IPS-20b (cell line): ENCODE measurements around the gene RMND1.
"Not testable (repeated sequence)": the region's sequence is repeated elsewhere in the genome, so short reads cannot be mapped to it uniquely, and the experiment has no call there.

Experiments
- H3K27ac ChIP-seq: one replicate; pipeline ENCODE4 v1.5.1; 2013; ENCODE audit warnings: low read length
- H3K27me3 ChIP-seq: 2 replicates; pipeline ENCODE4 v1.6.1; 2013; ENCODE audit warnings: mild to moderate bottlenecking, low read length, inconsistent platforms; ENCODE audit not compliant: insufficient read depth
- H3K36me3 ChIP-seq: 2 replicates; pipeline ENCODE4 v1.6.1; 2013; ENCODE audit warnings: low read depth, mild to moderate bottlenecking, inconsistent platforms, low read length, moderate library complexity; ENCODE audit not compliant: insufficient read depth
- H3K4me1 ChIP-seq: 2 replicates; pipeline ENCODE4 v1.6.1; 2013; ENCODE audit warnings: mild to moderate bottlenecking, control low read depth, inconsistent platforms, low read length, moderate library complexity; ENCODE audit not compliant: insufficient read depth
- H3K4me3 ChIP-seq: 2 replicates; pipeline ENCODE4 v1.5.1; 2013; ENCODE audit warnings: mild to moderate bottlenecking, low read length, inconsistent platforms
- H3K9ac ChIP-seq: 2 replicates; pipeline ENCODE4 v1.6.1; 2013; ENCODE audit warnings: low read depth, mild to moderate bottlenecking, inconsistent platforms, low read length, moderate library complexity
- H3K9me3 ChIP-seq: 2 replicates; pipeline ENCODE4 v1.6.1; 2013; ENCODE audit warnings: mild to moderate bottlenecking, low read depth, low read length, inconsistent platforms; ENCODE audit not compliant: insufficient read depth

The RMND1 gene

GRCh38 chr6:151451417-151451949, 443 bp downstream of the RMND1 start:
- no peaks in the 10 kb centered on the region for H3K27me3 ChIP-seq

GRCh38 chr6:151450928-151451327, 998 bp downstream of the RMND1 start:
- not testable (repeated sequence) for H3K9me3 ChIP-seq, H3K27me3 ChIP-seq, H3K36me3 ChIP-seq
- peaks cover 18% of the 10 kb centered on the region; the same call in 1 of the 2 replicates for H3K4me1 ChIP-seq
- H3K27ac ChIP-seq: peak overlapping the region; percentile 19
- H3K4me3 ChIP-seq: peak overlapping the region; percentile 98
- peak overlapping the region; percentile 98; the same call in 1 of the 2 replicates for H3K9ac ChIP-seq

More at GRCh38 chr6:151451417-151451949, 443 bp downstream of the RMND1 start:
- Histone ChIP-seq H3K9ac (peak overlapping the region; percentile 98), H3K27ac (peak overlapping the region; percentile 19), H3K4me1 (peaks cover 18% of the 10 kb centered on the region), H3K9me3 (no peaks in the 10 kb centered on the region), H3K4me3 (peak overlapping the region; percentile 98), H3K36me3 (peaks cover 6% of the 10 kb centered on the region)

GRCh38 chr6:151448623-151449022, 3.3 kb downstream of the RMND1 start:
- Histone ChIP-seq H3K4me1 (peaks cover 3% of the 10 kb centered on the region; the same call in 1 of the 2 replicates), H3K4me3 (no peak overlapping the region), H3K9ac (no peak overlapping the region), H3K27me3 (no peaks in the 10 kb centered on the region), H3K9me3 (no peaks in the 10 kb centered on the region), H3K27ac (no peak overlapping the region), H3K36me3 (peaks cover 26% of the 10 kb centered on the region)

GRCh38 chr6:151447237-151447636, 4.7 kb downstream of the RMND1 start:
- no peak overlapping the region for H3K9ac ChIP-seq
- H3K4me1 ChIP-seq: no peaks in the 10 kb centered on the region
- H3K27ac ChIP-seq: no peak overlapping the region
- no peak overlapping the region for H3K4me3 ChIP-seq
- H3K27me3 ChIP-seq: no peaks in the 10 kb centered on the region
- peaks cover 40% of the 10 kb centered on the region for H3K36me3 ChIP-seq
- no peaks in the 10 kb centered on the region for H3K9me3 ChIP-seq

GRCh38 chr6:151445482-151445881, 6.4 kb downstream of the RMND1 start:
- no peak overlapping the region for H3K27ac ChIP-seq
- no peaks in the 10 kb centered on the region for H3K9me3 ChIP-seq
- no peak overlapping the region for H3K4me3 ChIP-seq
- peaks cover 54% of the 10 kb centered on the region for H3K36me3 ChIP-seq
- H3K27me3 ChIP-seq: no peaks in the 10 kb centered on the region
- H3K9ac ChIP-seq: no peak overlapping the region
- H3K4me1 ChIP-seq: no peaks in the 10 kb centered on the region

GRCh38 chr6:151443911-151444621, 7.9 kb downstream of the RMND1 start:
- Histone ChIP-seq H3K9ac (no peak overlapping the region), H3K36me3 (peaks cover 55% of the 10 kb centered on the region), H3K27ac (no peak overlapping the region), H3K4me1 (no peaks in the 10 kb centered on the region), H3K27me3 (no peaks in the 10 kb centered on the region), H3K9me3 (no peaks in the 10 kb centered on the region), H3K4me3 (no peak overlapping the region)

- no peaks in the 10 kb centered on the region for H3K27me3 ChIP-seq
- no peaks in the 10 kb centered on the region for H3K4me1 ChIP-seq
- no peak overlapping the region for H3K27ac ChIP-seq
- no peak overlapping the region for H3K4me3 ChIP-seq
- H3K9me3 ChIP-seq: no peaks in the 10 kb centered on the region
- peaks cover 55% of the 10 kb centered on the region for H3K36me3 ChIP-seq
- H3K9ac ChIP-seq: no peak overlapping the region
Measured at GRCh38 chr6:151443454-151443853, 8.5 kb downstream of the RMND1 start.

- Histone ChIP-seq H3K4me3 (no peak overlapping the region), H3K27me3 (no peaks in the 10 kb centered on the region), H3K9me3 (no peaks in the 10 kb centered on the region), H3K9ac (no peak overlapping the region), H3K27ac (no peak overlapping the region), H3K36me3 (peaks cover 59% of the 10 kb centered on the region), H3K4me1 (no peaks in the 10 kb centered on the region)
Measured at GRCh38 chr6:151442371-151442770, 9.6 kb downstream of the RMND1 start.

- H3K36me3 ChIP-seq: peaks cover 67% of the 10 kb centered on the region
- no peaks in the 10 kb centered on the region for H3K4me1 ChIP-seq
- no peaks in the 10 kb centered on the region for H3K27me3 ChIP-seq
- H3K4me3 ChIP-seq: no peak overlapping the region
- no peak overlapping the region for H3K9ac ChIP-seq
- no peak overlapping the region for H3K27ac ChIP-seq
- H3K9me3 ChIP-seq: no peaks in the 10 kb centered on the region
Measured at GRCh38 chr6:151441390-151442166, 10.3 kb downstream of the RMND1 start.

- Histone ChIP-seq H3K36me3 (peaks cover 70% of the 10 kb centered on the region), H3K4me1 (no peaks in the 10 kb centered on the region), H3K27ac (no peak overlapping the region), H3K9me3 (no peaks in the 10 kb centered on the region), H3K27me3 (no peaks in the 10 kb centered on the region), H3K4me3 (no peak overlapping the region), H3K9ac (no peak overlapping the region)
Measured at GRCh38 chr6:151440930-151441329, 11.0 kb downstream of the RMND1 start.

- Histone ChIP-seq H3K9ac (no peak overlapping the region), H3K9me3 (no peaks in the 10 kb centered on the region), H3K4me1 (no peaks in the 10 kb centered on the region), H3K36me3 (peaks cover 70% of the 10 kb centered on the region), H3K27me3 (no peaks in the 10 kb centered on the region), H3K27ac (no peak overlapping the region), H3K4me3 (no peak overlapping the region)
Measured at GRCh38 chr6:151440498-151440897, 11.4 kb downstream of the RMND1 start.

- no peak overlapping the region for H3K9ac ChIP-seq
- no peaks in the 10 kb centered on the region for H3K9me3 ChIP-seq
- no peak overlapping the region for H3K4me3 ChIP-seq
- H3K27me3 ChIP-seq: no peaks in the 10 kb centered on the region
- H3K4me1 ChIP-seq: no peaks in the 10 kb centered on the region
- H3K27ac ChIP-seq: no peak overlapping the region
- H3K36me3 ChIP-seq: peaks cover 60% of the 10 kb centered on the region
Measured at GRCh38 chr6:151437401-151437800, 14.5 kb downstream of the RMND1 start.
